NCI-H2171 treated with DMSO at 0.1 percent for 48 hours (cell line): ENCODE data around the gene TSPAN14.

Source experiments
- DNase-seq: peaks from one replicate; lab custom pipeline; 2025; lab: John Stamatoyannopoulos, UW

TSPAN14 gene

DNA sequence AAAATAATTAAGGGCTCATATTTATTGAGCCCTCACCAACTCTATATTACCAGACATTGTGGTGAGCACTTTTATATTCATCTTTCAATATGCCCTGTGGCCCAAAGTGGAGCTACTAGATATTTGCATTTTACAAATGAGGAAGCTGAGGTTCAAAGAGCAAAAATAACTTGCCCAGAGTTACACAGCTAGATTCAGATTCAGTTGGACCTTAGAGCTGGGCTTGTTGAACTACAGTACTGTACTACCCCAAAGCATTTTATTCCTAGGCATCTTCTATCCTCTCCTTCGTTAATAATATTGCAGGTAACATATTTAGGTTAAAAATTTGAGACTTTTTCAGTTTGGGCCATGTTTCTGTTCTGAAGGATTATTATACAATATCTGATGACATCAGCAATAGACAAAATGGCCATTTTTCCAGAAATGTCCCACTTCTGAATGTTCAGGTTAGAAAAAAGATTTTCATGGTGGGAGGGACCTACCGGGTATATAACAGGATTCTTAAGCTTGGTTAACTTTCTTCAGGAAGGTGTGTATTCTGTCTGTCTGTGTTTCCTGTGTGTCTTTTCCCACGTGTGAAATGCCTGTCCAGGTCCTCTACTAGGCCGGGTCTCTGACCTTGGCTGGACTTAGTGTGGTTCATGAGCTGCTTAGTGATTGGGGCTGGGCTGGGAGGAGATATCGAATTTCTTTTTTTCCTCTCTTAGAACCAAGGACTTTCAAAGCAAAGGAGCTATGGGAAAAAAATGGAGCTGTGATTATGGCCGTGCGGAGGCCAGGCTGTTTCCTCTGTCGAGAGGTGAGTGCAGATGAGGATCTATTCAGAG, 32.2 kb upstream of the TSPAN14 start:
- DNase-seq = no peak

DNA sequence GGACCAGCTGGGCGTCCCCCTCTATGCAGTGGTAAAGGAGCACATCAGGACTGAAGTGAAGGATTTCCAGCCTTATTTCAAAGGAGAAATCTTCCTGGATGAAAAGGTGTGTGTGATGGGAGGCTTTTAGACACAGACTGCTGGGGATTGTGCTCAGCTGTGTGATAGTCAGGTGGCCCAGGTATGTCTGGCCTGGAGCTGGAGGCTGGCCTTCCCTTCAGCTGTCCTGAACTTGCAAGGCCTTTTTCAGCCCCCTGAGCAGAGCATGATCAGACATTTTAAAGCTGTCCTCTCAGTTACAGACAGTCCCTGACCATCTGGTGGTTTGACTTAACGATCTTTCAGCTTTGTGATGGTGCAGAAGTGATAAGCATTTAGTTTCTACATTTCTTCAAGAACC, 28.2 kb upstream of the TSPAN14 start:
- no peak for DNase-seq

DNA sequence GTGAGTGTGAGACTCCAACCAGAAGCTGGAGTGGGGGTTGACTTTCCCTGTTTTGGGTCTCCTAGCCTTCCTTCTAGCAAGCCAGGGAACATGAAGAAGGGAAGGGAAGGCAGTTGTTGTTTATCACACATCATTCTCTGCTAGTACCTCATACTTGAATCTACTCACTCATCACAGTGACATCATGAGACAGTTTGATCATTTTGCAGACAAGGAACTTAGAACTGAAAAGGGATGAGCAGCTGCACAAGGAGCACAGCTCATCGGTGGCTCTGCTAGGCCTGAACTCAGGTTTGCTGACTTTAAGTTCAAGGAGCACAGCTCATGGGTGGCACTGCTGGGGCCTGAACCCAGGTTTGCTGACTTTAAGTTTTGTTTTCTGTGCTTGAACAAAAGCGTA, 26.6 kb upstream of the TSPAN14 start:
- DNase-seq = no peak

DNA sequence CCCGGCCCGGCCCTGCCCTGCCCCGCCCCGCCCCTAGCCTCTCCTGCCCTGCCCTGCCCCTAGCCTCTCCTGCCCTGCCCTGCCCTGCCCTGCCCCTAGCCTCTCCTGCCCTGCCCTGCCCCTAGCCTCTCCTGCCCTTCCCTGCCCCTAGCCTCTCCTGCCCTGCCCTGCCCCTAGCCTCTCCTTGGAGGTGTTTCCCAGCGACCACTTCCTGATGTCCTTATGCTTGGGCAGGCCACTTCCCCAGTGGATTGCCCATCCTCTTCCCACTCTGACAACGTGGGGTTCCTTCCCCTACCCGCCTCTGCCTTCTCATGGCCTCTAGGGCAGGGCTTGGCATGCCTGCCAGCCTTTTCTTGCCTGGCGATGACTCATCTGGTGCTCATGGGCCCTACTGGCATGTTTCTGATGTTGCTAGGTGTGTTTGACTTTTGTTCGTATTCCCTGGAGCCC, 24.6 kb upstream of the TSPAN14 start:
- peak; percentile 36 for DNase-seq

DNA sequence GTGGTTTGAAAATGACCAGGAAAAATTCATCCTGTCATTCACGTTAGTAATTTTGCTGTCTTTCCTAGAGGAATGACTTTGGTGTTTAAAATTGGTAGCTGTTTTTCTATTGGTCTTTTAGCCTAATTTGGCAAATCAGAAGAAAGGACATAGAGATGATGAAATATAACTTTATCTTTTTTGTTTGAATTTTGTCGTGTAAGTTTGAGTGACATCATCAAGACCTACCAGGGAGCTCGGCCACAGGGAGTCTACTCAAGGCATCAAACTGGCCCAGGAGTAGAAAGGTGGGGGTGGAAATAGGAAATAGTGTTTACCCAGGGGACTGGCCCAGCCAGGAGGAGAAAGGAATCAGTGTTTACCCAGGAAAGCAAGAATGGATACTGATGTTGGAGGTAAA, 21.0 kb upstream of the TSPAN14 start:
- DNase-seq = no peak

DNA sequence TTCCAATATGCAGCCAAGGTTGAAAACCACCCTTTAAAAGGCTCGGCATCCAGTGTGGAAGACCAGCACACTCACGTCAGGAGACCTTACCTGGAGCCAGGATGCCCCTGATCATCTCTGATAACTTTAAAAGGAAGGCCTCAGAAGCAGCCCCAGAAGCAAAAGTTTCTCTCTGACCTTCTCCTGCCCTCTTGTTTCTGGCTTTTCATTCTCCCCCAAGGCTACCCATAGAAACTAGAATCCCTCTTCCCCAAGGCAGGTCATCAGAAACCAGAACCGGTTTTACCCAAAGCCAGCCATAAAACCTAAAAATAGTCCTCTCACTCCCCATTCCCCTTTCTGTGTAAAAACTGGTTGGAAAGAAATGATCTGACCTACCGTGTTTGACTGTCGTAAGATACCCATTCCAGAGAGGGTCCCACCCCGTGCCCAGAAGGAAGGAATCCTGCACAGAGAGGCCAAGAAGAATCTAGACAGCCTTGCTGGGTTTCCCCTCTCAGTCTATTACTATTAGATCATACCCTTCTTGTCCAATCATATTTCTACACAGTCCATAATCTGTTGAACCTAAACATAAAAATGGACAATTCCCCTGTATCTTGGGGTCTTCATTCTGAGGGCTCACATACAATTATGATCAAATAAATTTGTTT, 17.5 kb upstream of the TSPAN14 start:
- DNase-seq = no peak

DNA sequence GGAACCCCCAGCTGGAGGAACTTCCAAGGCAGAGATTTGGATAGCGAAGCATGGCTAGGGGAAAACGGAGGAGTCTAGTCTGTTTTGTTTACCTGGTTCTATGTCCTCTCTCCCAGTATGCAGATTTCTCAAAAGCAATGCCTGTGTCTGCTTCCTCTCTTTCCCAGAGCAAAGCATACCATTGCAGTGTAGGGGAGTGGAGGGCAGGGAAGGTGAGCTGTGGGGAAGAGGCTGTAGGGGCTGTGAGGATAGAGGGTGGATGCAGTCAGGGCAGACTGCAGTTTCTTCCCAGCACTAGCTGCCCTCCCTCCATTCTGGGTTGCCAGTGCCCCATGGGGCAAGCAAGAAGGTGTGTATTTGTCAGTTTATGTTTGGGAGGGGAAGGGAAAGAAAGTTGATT, 16.9 kb upstream of the TSPAN14 start:
- DNase-seq = no peak

DNA sequence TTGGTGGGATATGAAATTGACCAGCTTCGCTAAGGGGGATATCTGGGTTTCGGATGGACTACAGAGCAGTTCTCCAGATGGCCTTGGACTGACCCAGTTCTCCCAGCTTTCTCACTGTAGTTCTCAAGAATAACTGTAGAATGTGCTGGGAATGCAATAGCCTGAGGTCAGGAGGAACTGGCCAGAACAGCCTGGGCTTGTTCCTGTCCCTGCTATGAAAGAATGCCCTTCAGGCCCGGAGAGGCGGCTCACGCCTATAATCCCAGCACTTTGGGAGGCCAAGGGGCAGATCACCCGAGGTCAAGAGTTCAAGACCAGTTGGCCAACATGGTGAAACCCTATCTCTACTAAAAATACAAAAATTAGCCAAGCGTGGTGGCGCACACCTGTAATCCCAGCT, 12.3 kb upstream of the TSPAN14 start:
- no peak for DNase-seq

DNA sequence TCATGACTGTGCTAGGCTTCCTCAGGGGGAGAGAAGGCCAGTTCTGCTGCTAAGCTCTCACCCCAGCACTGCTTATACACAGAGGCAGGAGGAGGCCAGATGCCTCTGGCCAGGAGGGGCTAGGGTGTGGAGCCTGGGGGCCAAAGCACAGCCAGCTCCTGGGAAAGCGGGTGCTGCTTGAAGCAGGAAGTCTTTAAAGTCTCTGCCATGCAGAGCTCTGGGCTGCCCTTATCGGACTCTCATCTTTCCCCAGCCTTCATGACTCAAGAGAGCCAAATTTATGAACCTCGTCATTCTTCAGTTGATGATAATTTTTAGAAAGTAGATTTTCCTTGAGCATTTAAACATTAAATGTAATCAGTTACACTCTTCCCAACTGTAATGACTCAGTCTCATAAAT, 11.2 kb upstream of the TSPAN14 start:
- DNase-seq = no peak

DNA sequence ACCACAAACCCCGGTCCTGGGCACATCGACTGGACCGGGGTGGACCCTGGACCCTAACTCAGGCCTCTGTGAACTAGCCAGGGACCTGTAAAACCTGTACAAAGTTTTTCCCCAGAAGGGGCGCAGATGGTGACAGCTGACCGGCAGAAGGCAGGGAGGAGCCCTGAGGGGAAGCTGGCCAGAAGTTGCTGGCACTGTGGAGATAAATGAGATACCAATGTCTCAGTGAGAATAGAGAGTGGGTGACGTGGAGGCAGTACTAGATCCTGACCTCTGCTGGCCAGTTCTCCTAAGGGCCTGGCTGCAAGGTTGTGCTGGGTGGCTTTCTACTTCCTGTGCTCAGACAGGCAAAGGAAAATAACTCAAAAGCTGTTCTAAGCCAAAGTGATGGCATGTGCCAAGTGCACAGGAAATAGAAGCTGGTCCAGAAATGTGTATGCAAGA, 10.6 kb upstream of the TSPAN14 start:
- DNase-seq = no peak

DNA sequence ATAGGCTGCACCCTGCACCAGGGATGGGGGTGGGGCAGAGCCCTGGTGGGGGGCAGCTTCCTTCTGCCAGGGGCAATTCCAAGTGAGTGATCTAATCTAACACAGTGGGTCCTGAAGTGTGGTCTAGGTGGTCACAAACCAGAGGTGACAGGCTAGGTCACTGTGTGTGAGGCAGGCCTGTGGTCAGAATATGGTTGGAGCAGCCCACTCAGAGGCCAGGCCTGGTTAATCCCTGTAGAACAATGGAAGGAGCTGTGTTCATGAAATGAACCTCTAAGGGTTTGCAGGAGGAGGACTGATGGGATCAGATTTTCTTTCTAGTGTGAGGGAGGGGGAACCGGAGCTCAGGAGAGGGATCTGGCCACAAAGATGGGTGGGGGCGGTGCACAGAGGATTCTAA, 10.0 kb upstream of the TSPAN14 start:
- no peak for DNase-seq

DNA sequence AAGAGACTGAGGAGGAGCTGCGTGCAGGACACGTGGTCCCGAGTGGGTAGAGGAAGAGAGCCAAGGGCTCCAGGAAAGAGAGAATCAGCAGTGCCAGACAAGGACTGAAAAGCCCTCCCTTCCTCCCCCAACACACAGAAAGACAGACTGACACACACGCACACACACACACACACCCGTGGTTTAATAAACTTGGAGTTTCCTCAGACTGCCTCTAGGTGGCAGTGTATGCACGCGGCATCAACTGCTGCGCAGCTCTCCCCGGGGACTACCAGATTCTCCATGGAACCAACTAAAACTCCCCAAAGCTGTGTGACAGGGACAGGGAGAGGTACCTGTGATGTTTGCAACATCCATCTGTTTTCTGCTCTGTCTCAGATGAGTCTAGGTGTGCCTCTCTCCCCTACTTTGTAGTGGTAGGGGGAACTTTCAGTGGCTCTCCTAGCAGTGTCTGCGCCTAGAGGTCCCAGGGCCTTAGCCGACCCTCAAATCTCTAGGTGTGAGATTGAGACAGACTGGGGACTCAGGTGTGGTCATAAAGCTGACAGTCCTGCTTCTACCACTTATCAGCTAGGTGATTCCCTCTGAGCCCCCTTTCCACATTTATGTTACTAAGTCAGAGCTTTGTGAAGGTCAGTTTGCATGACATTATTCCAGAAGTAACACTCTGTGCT, 9.3 kb upstream of the TSPAN14 start:
- DNase-seq = peak; percentile 56

DNA sequence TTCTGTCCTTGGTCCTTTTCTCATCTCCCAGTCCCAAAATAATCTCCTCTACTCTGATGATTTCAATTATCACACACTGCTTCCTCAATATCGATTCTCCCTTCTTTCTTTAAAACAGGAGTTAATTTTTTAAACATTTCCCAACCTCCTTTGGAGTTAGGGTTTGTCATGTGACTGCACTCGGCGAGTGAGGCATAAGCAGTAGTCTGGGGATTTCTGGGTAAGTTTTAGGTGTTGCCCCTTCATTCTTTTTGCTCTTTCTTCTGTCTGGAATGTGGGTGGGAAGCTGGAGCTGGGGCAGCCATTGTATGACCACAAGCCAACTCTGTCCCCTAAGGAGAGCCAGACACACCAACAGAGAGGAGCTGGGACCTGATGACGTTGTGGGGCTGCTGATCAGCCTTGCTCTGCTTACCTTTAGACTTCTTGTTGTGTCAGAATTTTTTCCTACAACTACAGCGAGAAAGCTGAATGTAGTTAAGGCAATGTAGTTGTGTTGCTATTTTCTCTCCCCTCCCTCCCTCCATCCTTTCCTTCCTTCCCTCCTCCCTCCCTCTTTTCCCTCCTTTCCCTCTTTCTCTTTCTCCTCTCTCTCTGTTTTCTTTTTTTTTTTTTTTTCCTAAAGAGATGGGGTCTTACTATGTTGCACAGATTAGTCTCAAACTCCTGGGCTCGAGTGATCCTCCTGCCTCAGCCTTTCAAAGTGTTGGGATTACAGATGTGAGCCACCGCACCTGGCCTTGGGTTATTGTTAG, 6.5 kb upstream of the TSPAN14 start:
- no peak for DNase-seq

DNA sequence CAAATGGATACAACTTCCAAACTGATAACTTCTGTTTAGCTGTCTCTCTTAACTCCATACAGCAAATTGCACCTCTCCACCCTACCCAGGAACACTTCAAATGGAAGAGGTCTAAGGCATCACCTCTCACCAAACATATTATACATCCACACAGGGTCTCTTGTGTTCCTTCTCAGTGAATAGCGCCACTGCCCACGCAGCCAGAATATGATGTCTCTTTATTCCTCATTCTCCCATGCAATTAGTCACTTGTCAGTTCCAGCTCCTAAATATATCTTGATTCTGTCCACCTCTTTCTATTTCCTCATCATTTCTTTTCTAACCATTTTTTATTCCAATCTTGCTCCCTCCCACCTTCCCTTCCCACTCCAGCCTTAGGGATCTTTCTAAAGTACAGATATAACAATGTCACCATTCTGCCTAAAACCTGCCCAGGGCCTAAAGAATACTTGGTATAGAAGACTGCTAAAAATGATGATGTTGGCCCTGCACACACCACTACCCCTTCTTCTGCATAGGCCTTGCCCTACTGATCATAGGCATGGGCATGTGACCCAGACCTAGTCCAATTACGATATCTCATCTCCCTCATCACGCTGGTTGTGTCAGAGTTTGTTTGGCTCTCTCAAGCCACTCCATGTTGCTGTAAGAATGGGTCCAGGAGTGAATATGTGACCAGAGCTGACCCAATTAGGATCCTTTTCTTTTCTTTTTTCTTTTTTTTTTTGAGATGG, 5.7 kb upstream of the TSPAN14 start:
- no peak for DNase-seq

DNA sequence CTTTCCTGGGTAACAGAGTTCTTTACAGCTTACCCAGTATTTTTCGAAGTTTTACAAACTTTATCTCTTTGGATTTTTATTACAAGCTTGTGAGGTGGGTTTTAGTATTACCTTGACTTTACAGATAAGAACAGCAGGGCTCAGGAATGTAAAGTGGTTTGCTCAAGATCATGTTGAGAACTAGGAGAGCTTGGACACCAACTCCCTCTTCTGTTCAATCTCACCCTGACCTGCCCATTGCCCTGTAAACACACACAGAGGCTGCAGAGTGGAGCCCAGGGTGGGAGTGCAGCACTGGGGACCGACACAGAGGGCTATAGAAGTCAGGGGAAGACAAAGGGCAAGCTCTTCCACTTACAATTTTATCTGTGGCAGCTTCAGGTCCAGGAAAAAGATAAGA, 4.6 kb upstream of the TSPAN14 start:
- no peak for DNase-seq

DNA sequence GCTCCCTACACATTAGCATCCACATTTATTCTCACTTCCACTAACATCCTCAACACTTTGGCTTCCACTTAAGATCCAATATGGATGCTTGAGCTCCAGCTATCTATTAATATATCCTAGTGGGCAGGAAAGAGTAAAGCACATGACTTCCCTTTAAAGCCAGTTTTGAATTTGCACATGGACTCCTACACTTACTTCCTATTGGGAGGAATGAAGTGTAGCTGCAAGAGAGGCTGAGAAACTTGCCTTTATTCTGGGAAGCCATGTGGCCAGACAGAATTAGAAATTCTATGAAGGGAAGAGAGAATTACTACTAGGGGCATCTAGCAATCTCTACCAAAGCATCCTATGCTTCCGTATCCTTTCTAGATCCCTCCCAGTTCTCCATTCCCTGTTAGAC, 3.0 kb upstream of the TSPAN14 start:
- DNase-seq = no peak

DNA sequence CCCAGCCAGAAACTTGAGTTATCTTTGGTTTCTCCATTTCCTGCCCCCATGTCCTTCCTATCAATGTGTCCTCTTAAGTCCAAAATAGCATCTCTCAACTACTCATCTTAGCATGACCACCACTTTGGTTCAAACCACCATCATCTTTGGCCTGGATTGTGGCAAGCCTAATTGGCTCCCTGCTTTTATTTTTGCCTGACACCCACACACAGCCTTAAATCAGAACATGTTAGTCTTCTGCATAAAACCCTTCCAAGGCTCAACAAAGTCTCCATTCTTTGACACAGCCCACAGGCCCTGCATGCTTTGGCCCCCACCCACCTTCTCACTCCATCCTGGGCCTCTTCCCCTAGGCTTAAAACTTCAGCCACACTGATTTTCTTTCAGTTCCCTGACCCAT, 2.0 kb upstream of the TSPAN14 start:
- no peak for DNase-seq

DNA sequence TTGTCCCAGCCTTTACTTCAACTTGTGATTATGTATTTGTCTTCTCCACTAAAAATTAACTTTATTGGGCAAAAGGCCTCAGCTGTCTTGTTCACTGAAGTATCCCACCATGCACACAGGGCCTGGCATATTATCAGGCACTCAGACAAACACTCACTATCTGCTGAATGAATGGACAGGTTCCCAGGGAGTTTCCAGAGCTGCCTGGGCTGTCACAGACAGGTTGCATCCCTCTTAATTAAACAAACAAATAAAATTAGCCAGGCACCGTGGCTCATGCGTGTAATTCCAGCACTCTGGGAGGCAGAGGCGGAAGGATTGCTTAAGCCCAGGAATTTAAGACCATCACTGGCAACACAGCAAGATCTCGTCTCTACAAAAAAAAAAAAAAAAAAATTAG, 1.5 kb upstream of the TSPAN14 start:
- peak; percentile 14 for DNase-seq

DNA sequence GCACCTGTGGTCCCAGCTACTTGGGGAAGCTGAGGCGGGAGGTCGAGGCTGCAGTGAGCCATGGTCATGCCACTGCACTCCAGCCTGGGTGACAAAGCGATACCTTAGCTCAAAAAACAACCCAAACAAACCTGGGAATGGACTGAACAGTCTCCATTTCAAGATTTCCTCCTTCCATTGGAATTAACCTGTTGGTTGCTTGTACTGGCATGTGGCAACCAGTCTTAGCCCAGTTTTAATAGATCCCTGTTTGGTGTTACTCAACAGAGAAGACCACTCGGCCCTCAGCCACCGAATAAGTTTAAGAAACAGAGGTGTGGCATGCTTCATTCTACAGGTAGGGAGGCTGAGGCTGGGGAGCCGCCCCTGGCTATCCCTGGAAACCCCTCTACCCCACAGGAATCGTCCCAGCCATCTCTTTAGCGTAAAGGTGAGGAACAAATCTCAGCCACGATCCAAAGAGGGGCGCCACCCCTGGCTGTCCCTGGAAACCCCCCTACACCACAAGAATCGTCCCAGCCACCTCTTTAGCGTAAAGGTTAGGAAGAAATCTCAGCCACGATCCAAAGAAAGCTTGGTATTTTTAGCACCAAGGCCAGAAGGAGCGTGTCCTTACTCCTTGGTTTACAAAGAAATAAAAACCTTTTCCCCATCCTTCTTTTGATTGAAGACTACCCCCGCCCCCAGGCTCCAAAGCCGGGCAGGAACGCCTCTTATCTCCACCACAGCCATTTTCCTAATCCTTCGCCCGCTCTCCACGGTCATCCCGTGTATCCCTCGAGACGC, 861 bp upstream of the TSPAN14 start:
- DNase-seq = no peak

DNA sequence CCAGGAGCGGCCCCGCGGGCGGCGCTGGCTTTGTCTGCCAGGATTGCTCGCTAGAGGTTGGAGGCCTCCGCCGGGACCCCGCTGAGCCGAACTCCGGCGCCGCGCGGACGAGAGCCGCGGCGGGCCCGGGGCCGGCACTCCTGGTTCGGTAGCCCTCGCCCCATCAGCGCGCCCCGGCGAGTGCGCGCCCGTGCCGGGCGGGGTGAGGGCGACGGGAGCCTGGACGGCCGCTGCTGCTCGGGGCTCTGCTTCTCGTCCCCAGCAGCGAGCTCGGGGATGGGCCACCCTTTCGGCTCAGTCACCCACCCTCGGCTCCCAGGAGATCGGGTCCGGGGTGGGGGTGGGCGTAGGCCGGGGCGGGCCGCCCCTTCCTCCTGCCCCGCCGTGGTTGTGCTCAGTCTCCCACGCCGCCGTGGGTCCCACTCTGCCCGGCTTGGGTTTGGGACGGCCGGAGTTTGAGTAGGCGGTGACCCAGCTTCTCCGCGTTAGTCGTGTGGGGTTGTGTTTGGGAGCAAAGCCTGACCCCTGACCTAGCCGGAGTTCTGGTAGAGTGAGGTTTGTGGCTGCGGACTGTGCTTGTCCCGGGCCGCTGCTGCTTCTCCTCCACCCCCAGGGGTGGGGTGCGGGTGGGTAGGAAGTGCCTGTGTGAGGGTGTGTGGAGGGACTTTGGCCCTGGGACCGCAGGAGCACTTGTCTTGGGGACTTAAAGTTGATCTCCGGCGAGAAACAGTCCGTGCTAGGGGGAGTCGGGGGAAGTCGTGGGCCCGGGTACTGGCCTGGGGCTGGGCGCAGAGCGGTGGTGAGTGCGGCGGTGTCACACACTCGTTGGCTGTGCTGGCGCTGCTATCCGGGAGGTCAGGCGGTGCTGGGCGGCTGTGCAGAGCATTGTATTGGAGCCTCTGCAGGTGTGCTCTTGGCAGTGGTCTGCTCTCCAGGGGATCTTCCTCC, 677 bp downstream of the TSPAN14 start:
- no peak for DNase-seq
